ENCODE results near the gene KRTAP10-11.
"Not testable (repeated sequence)": the region's sequence is repeated elsewhere in the genome, so short reads cannot be mapped to it uniquely, and the experiment has no call there.

GRCh38 chr21:44610157-44610843, 35.9 kb upstream of the KRTAP10-11 start:
- not testable (repeated sequence) for TF ChIP-seq NFYB (CRISPR knock-in tag; conservative IDR thresholded peaks at IDR 0.05; ENCODE audit: low read depth); JUN (CRISPR knock-in tag; IDR thresholded peaks at IDR 0.05); FOXK1 (CRISPR knock-in tag; IDR thresholded peaks at IDR 0.05); SP1 (CRISPR knock-in tag; conservative IDR thresholded peaks at IDR 0.05); NR3C1 (CRISPR knock-in tag; conservative IDR thresholded peaks at IDR 0.05; ENCODE audit: low read depth); NFE2L1 (CRISPR knock-in tag; IDR thresholded peaks at IDR 0.05)
- TF ChIP-seq, protein P1, sequence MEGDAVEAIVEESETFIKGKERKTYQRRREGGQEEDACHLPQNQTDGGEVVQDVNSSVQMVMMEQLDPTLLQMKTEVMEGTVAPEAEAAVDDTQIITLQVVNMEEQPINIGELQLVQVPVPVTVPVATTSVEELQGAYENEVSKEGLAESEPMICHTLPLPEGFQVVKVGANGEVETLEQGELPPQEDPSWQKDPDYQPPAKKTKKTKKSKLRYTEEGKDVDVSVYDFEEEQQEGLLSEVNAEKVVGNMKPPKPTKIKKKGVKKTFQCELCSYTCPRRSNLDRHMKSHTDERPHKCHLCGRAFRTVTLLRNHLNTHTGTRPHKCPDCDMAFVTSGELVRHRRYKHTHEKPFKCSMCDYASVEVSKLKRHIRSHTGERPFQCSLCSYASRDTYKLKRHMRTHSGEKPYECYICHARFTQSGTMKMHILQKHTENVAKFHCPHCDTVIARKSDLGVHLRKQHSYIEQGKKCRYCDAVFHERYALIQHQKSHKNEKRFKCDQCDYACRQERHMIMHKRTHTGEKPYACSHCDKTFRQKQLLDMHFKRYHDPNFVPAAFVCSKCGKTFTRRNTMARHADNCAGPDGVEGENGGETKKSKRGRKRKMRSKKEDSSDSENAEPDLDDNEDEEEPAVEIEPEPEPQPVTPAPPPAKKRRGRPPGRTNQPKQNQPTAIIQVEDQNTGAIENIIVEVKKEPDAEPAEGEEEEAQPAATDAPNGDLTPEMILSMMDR (IDR thresholded peaks at IDR 0.05), result not testable (repeated sequence)
- TF ChIP-seq, protein P2, sequence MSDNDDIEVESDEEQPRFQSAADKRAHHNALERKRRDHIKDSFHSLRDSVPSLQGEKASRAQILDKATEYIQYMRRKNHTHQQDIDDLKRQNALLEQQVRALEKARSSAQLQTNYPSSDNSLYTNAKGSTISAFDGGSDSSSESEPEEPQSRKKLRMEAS (CRISPR knock-in tag; IDR thresholded peaks at IDR 0.05), result not testable (repeated sequence)
- TF ChIP-seq, protein P3, sequence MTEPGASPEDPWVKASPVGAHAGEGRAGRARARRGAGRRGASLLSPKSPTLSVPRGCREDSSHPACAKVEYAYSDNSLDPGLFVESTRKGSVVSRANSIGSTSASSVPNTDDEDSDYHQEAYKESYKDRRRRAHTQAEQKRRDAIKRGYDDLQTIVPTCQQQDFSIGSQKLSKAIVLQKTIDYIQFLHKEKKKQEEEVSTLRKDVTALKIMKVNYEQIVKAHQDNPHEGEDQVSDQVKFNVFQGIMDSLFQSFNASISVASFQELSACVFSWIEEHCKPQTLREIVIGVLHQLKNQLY (CRISPR knock-in tag; IDR thresholded peaks at IDR 0.05), result not testable (repeated sequence)
